Esophagus squamous epithelium (tissue), 4 donors: ENCODE data around the gene AKR1C2.
"Not testable (repeated sequence)": the region's sequence is repeated elsewhere in the genome, so short reads cannot be mapped to it uniquely, and the experiment has no call there.

Experiments used
- CTCF ChIP-seq, 6 experiments: fragments of 450-650 bp in 4 of 6; fragments of 200-600 bp in 2 of 6; sonication (generic) in 2 of 6; IDR thresholded peaks; one replicate each; pipeline ENCODE4 v1.5.1; 2016 to 2019; ENCODE audit warnings: antibody characterized with exemption in 6 of 6, mild to moderate bottlenecking in 4 of 6, moderate library complexity in 4 of 6
- POLR2A ChIP-seq, 4 donors: fragments of 450-650 bp; IDR thresholded peaks; one replicate each; pipeline ENCODE4 v1.6.1; 2017; ENCODE audit warnings: antibody characterized with exemption in 4 of 4, mild to moderate bottlenecking in 4 of 4, moderate library complexity in 3 of 4

GRCh38 chr10:5010043-5010442, 6.4 kb upstream of the AKR1C2 start:
- not testable (repeated sequence) for TF ChIP-seq CTCF, POLR2A (IDR thresholded peaks at IDR 0.05)
